Measurements from ENCODE around the gene OR12D1.
"Not testable (repeated sequence)": the region's sequence is repeated elsewhere in the genome, so short reads cannot be mapped to it uniquely, and the experiment has no call there.

Gene OR12D1

GRCh38 chr6:29414588-29414987 lies at the start of gene OR12D1:
Gene OR12D1, plus strand, starts transcription at chr6:29414928.
- no peak for DNase-seq (ENCODE audit: low spot score)

- no peak for DNase-seq (ENCODE audit: low spot score)
These were observed 46.0 kb upstream of the OR12D1 start, which contains the start of gene OR5V1 for GRCh38 chr6:29368765-29369164. Gene OR5V1, minus strand, starts transcription at chr6:29368865. Its CDS starts 12,670 bp downstream, at chr6:29356195.

GRCh38 chr6:29375191-29375590 lies 39.5 kb upstream of the OR12D1 start, which contains the start of gene OR12D3:
Gene OR12D3, minus strand, starts transcription at chr6:29375291. Its CDS starts 4 bp downstream, at chr6:29375287.
- no peak for DNase-seq (ENCODE audit: low spot score)

- no peak for DNase-seq (ENCODE audit: low spot score)
These were observed 38.7 kb upstream of the OR12D1 start for GRCh38 chr6:29376003-29376402.

GRCh38 chr6:29388533-29388932 lies 26.2 kb upstream of the OR12D1 start:
- no peak for DNase-seq (ENCODE audit: low spot score)

- DNase-seq (ENCODE audit: low spot score) = no peak
These were observed 19.4 kb upstream of the OR12D1 start, which contains the start of gene OR12D2 for GRCh38 chr6:29395331-29395730. Gene OR12D2, plus strand, starts transcription at chr6:29395631. Its CDS starts 1,069 bp downstream, at chr6:29396700.

GRCh38 chr6:29399525-29399924 lies 15.2 kb upstream of the OR12D1 start:
- DNase-seq (ENCODE audit: low spot score) = no peak

GRCh38 chr6:29403801-29404200 lies 10.9 kb upstream of the OR12D1 start:
- DNase-seq (ENCODE audit: low spot score) = no peak

- DNase-seq (ENCODE audit: low spot score) = no peak
These were observed 4.8 kb downstream of the OR12D1 start for GRCh38 chr6:29419516-29419915.

GRCh38 chr6:29424168-29424567 lies 9.4 kb downstream of the OR12D1 start:
- no peak for DNase-seq (ENCODE audit: low spot score)

GRCh38 chr6:29424575-29424974 lies 9.8 kb downstream of the OR12D1 start:
- DNase-seq (ENCODE audit: low spot score) = no peak

GRCh38 chr6:29425075-29425474 lies 10.3 kb downstream of the OR12D1 start:
- DNase-seq (ENCODE audit: low spot score) = no peak

- DNase-seq (ENCODE audit: low spot score) = no peak
These were observed 11.9 kb downstream of the OR12D1 start for GRCh38 chr6:29426654-29427053.

GRCh38 chr6:29436730-29437129 lies 22.0 kb downstream of the OR12D1 start:
- DNase-seq (ENCODE audit: low spot score) = not testable (repeated sequence)

- no peak for DNase-seq (ENCODE audit: low spot score)
These were observed 24.3 kb downstream of the OR12D1 start, which contains the start of gene OR10C1 for GRCh38 chr6:29439006-29439405. Gene OR10C1, plus strand, starts transcription at chr6:29439306. Its CDS starts 710 bp downstream, at chr6:29440016.

- DNase-seq (ENCODE audit: low spot score) = no peak
These were observed 28.0 kb downstream of the OR12D1 start for GRCh38 chr6:29442719-29443118.

- not testable (repeated sequence) for DNase-seq (ENCODE audit: low spot score)
These were observed 29.3 kb downstream of the OR12D1 start for GRCh38 chr6:29444031-29444430.

GRCh38 chr6:29447670-29448069 lies 32.9 kb downstream of the OR12D1 start:
- no peak for DNase-seq (ENCODE audit: low spot score)

GRCh38 chr6:29451471-29452193 lies 36.9 kb downstream of the OR12D1 start:
- no peak for DNase-seq (ENCODE audit: low spot score)

- DNase-seq (ENCODE audit: low spot score) = no peak
These were observed 42.2 kb downstream of the OR12D1 start, which contains the start of the genes OR11A1 and OR2H1 for GRCh38 chr6:29456971-29457370. Gene OR11A1, minus strand, starts transcription at chr6:29457071. Its CDS starts 29,430 bp downstream, at chr6:29427641. Gene OR2H1, plus strand, starts transcription at chr6:29457155. Its CDS starts 4,615 bp downstream, at chr6:29461770.

GRCh38 chr6:29461021-29461814 lies 46.5 kb downstream of the OR12D1 start:
- no peak for DNase-seq (ENCODE audit: low spot score)

GRCh38 chr6:29462022-29462421 lies 47.3 kb downstream of the OR12D1 start:
- DNase-seq (ENCODE audit: low spot score) = no peak

- DNase-seq (ENCODE audit: low spot score) = no peak
These were observed 50.6 kb downstream of the OR12D1 start for GRCh38 chr6:29465279-29465678.

All from hematopoietic multipotent progenitor cell treated with erythropoietin and hydrocortisone succinate and interleukin-3 and kit ligand, for 15 days (in vitro differentiated cells).